ENCODE results near the gene GPR33. TPM values are rescaled to one million over a fixed set of nuclear protein-coding genes. Genes with fewer than 3 reads are reported as not detected.
A peak's percentile ranks its signal among the peaks of the same experiment; 100 is the strongest.
"Not testable (repeated sequence)": the region's sequence is repeated elsewhere in the genome, so short reads cannot be mapped to it uniquely, and the experiment has no call there.

GPR33 gene
- total RNA-seq, 3 donors from 2014 or later = not detected

DNA sequence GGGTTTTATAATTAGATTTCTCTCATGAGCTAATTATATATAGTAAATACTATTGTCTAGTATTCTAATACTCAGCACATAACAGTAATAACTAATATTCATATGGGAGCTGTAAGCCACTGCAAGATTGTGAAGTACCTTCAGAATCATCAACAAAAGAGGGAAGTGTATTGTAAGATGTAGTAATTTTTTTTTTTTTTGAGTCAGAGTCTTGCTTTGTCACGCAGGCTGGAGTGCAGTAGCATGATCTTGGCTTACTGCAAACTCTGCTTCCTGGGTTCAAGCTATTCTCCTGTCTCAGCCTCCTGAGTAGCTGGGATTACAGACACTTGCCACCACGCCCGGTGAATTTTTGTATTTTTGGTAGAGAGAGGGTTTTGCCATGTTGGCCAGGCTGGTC lies 3.1 kb downstream of the GPR33 start:
- no peak for ATAC-seq
- peaks cover 7% of the 10 kb centered on the region for H3K27me3 Mint-ChIP-seq (ENCODE audit: low read depth)
- H3K36me3 Mint-ChIP-seq (ENCODE audit: insufficient read depth) = no peaks in the 10 kb centered on the region
- no peak overlapping the region for H3K4me3 Mint-ChIP-seq
- H3K9me3 Mint-ChIP-seq = no peaks in the 10 kb centered on the region
- no peak for DNase-seq
- H3K4me1 Mint-ChIP-seq (ENCODE audit: low read depth) = no peaks in the 10 kb centered on the region

- Mint-ChIP-seq H3K4me3 (no peak overlapping the region), H3K9me3 (no peaks in the 10 kb centered on the region), H3K36me3 (ENCODE audit: insufficient read depth) (no peaks in the 10 kb centered on the region), H3K27me3 (ENCODE audit: low read depth) (peaks cover 14% of the 10 kb centered on the region), H3K4me1 (ENCODE audit: low read depth) (no peaks in the 10 kb centered on the region)
- ATAC-seq (no peak), DNase-seq (no peak)
Measured at GRCh38 chr14:31480156-31480555, 7.7 kb downstream of the GPR33 start.

DNA sequence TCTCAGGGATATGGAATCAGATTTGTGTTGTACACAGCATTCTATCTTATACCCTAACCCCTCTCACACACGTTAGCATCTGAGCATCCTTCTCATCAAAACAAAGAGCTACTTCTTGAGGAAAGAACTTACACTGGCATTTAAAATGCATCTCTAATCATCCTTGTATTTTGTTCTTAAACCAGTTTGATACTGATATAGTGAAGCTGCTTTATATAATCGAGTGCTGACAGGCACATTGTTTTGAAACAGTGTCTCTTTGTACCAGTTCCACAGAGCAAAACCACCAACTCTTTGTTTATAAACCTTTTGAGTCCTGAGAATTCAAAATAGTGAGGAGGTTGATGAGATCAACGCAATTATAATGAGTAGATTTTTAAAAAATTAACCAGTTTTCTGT lies 8.8 kb downstream of the GPR33 start:
- DNase-seq (no peak), ATAC-seq (no peak)
- Mint-ChIP-seq H3K4me1 (ENCODE audit: low read depth) (no peaks in the 10 kb centered on the region), H3K36me3 (ENCODE audit: insufficient read depth) (no peaks in the 10 kb centered on the region), H3K27me3 (ENCODE audit: low read depth) (peaks cover 14% of the 10 kb centered on the region), H3K4me3 (no peak overlapping the region), H3K9me3 (no peaks in the 10 kb centered on the region)

DNA sequence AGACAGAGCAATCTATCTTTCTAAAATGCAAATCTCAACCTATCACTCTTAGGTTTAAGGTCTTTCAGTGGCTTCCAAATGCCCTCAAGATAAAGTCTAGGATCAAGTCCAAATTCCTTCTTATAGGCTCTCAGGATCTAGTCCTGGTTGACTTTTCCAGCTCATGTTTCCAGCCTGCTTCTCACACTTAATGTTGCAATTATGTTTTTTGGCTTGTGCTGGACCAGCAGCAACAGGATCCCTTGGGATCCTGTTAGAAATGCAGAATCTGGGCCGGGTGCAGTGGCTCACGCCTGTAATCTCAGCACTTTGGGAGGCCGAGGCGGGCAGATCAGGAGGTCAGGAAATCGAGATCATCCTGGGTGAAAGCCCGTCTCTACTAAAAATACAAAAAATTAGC lies 10.6 kb downstream of the GPR33 start:
- ATAC-seq = no peak
- Mint-ChIP-seq H3K9me3 (no peaks in the 10 kb centered on the region), H3K4me1 (ENCODE audit: low read depth) (no peaks in the 10 kb centered on the region)

DNA sequence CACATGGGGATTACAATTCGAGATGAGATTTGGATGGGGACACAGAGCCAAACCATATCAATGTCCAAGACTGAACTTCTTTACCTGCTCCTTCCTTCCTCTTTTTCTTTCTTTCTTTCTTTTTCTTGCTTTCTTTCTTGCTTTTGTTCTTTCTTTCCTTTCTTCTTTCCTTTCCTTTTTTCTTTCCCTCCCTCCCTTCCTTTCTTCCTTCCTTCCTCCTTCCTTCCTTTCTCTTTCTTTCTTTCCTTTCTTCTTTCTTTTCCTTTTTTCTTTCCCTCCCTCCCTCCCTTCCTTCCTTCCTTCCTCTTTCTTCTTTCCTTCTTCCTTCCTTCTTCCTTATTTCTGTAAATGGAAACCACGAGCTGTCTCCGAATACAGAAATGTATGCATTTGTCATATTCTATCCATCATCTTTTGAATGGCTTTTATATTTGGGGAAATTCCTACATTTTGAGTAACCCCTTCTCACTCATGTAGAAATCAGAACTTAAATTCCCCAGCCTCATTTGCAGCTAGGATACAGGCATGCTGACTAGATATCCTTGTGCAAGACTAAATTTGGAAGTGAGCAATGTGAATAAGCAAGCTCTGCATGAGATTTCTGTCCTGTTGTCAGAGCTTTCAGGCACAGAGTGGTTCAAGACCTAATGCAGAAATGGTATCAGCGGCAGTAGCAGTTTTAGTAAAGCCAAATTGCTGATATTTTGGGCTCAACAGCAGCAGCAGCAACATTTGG lies 11.5 kb downstream of the GPR33 start:
- no peaks in the 10 kb centered on the region for H3K36me3 Mint-ChIP-seq (ENCODE audit: insufficient read depth)
- DNase-seq (no peak), ATAC-seq (no peak)
- no peaks in the 10 kb centered on the region for H3K4me1 Mint-ChIP-seq (ENCODE audit: low read depth)
- no peaks in the 10 kb centered on the region for H3K9me3 Mint-ChIP-seq
- peaks cover 25% of the 10 kb centered on the region for H3K27me3 Mint-ChIP-seq (ENCODE audit: low read depth)
- no peak overlapping the region for H3K4me3 Mint-ChIP-seq

More for the DNA sequence above, 10.6 kb downstream of the GPR33 start:
- peaks cover 22% of the 10 kb centered on the region for H3K27me3 Mint-ChIP-seq (ENCODE audit: low read depth)
- DNase-seq = no peak
- no peaks in the 10 kb centered on the region for H3K36me3 Mint-ChIP-seq (ENCODE audit: insufficient read depth)
- H3K4me3 Mint-ChIP-seq = no peak overlapping the region

- Mint-ChIP-seq H3K4me3 (no peak overlapping the region), H3K4me1 (ENCODE audit: low read depth) (no peaks in the 10 kb centered on the region), H3K9me3 (no peaks in the 10 kb centered on the region), H3K36me3 (ENCODE audit: insufficient read depth) (no peaks in the 10 kb centered on the region), H3K27me3 (ENCODE audit: low read depth) (peaks cover 5% of the 10 kb centered on the region)
- no peak for ATAC-seq
- no peak for DNase-seq
Measured at GRCh38 chr14:31466554-31466953, 21.3 kb downstream of the GPR33 start.

GRCh38 chr14:31465111-31465510 lies 22.7 kb downstream of the GPR33 start:
- H3K27me3 Mint-ChIP-seq (ENCODE audit: low read depth) = peaks cover 4% of the 10 kb centered on the region
- no peak overlapping the region for H3K4me3 Mint-ChIP-seq
- H3K36me3 Mint-ChIP-seq (ENCODE audit: insufficient read depth) = no peaks in the 10 kb centered on the region
- H3K9me3 Mint-ChIP-seq = no peaks in the 10 kb centered on the region
- no peak for DNase-seq
- ATAC-seq = no peak
- H3K4me1 Mint-ChIP-seq (ENCODE audit: low read depth) = peaks cover 1% of the 10 kb centered on the region

GRCh38 chr14:31462450-31462849 lies 25.4 kb downstream of the GPR33 start:
- H3K4me1 Mint-ChIP-seq (ENCODE audit: low read depth) = peaks cover 13% of the 10 kb centered on the region
- H3K9me3 Mint-ChIP-seq; H3K27me3 Mint-ChIP-seq (ENCODE audit: low read depth); DNase-seq; H3K4me3 Mint-ChIP-seq; H3K36me3 Mint-ChIP-seq (ENCODE audit: insufficient read depth); ATAC-seq: not testable (repeated sequence)

- DNase-seq = no peak
- no peaks in the 10 kb centered on the region for H3K9me3 Mint-ChIP-seq
- no peak for ATAC-seq
- no peak overlapping the region for H3K4me3 Mint-ChIP-seq
- peaks cover 2% of the 10 kb centered on the region for H3K27me3 Mint-ChIP-seq (ENCODE audit: low read depth)
- H3K4me1 Mint-ChIP-seq (ENCODE audit: low read depth) = peaks cover 14% of the 10 kb centered on the region
- H3K36me3 Mint-ChIP-seq (ENCODE audit: insufficient read depth) = no peaks in the 10 kb centered on the region
Measured at GRCh38 chr14:31461545-31461944, 26.3 kb downstream of the GPR33 start.

GRCh38 chr14:31457665-31458659 lies 29.9 kb downstream of the GPR33 start:
- Mint-ChIP-seq H3K27me3 (ENCODE audit: low read depth) (peaks cover 2% of the 10 kb centered on the region), H3K36me3 (ENCODE audit: insufficient read depth) (peaks cover 2% of the 10 kb centered on the region), H3K4me3 (peak overlapping the region; percentile 98), H3K9me3 (no peaks in the 10 kb centered on the region), H3K4me1 (ENCODE audit: low read depth) (peaks cover 28% of the 10 kb centered on the region)
- ATAC-seq = no peak
- no peak for DNase-seq

GRCh38 chr14:31456841-31457664 lies 30.8 kb downstream of the GPR33 start, which contains the start of gene DTD2:
TSS of gene DTD2 (minus strand) at chr14:31457506. CDS start at chr14:31457393, 113 bp downstream.
- Mint-ChIP-seq H3K4me3 (peak within 1 kb of the TSS; percentile 98), H3K27me3 (ENCODE audit: low read depth) (peaks cover 2% of the 10 kb centered on the region), H3K36me3 (ENCODE audit: insufficient read depth) (peaks cover 8% of the 10 kb centered on the region), H3K9me3 (no peaks in the 10 kb centered on the region), H3K4me1 (ENCODE audit: low read depth) (peaks cover 28% of the 10 kb centered on the region)
- DNase-seq (peak; percentile 90), ATAC-seq (peak; percentile 98 to 99)

- no peak for ATAC-seq
- no peak overlapping the region for H3K4me3 Mint-ChIP-seq
- peaks cover 7% of the 10 kb centered on the region for H3K4me1 Mint-ChIP-seq (ENCODE audit: low read depth)
- no peak for DNase-seq
- no peaks in the 10 kb centered on the region for H3K9me3 Mint-ChIP-seq
- peaks cover 25% of the 10 kb centered on the region for H3K36me3 Mint-ChIP-seq (ENCODE audit: insufficient read depth)
- no peaks in the 10 kb centered on the region for H3K27me3 Mint-ChIP-seq (ENCODE audit: low read depth)
Measured at GRCh38 chr14:31449971-31450610, 37.7 kb downstream of the GPR33 start.

DNA sequence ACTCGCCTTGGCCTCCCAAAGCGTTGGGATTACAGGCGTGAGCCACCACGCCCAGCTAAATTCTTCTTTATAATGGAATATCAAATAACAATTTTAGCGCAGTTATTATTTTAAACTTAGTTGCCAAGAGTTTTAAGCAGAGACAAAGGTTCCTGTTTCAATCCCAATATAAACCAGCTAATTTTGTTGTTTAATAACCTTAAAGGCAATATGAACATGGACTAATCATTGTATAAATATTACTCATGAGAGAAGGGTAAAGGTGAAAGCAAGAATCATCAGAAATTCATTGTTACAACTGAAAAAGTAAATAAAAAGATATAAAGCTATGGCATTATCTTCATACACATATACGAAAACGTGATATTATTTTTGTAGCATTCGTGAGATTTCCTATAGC lies 38.7 kb downstream of the GPR33 start:
- H3K4me3 Mint-ChIP-seq = no peak overlapping the region
- H3K4me1 Mint-ChIP-seq (ENCODE audit: low read depth) = peaks cover 3% of the 10 kb centered on the region
- H3K27me3 Mint-ChIP-seq (ENCODE audit: low read depth) = no peaks in the 10 kb centered on the region
- DNase-seq = no peak
- H3K36me3 Mint-ChIP-seq (ENCODE audit: insufficient read depth) = peaks cover 26% of the 10 kb centered on the region
- peaks cover 1% of the 10 kb centered on the region for H3K9me3 Mint-ChIP-seq
- no peak for ATAC-seq
